HL-60 (cell line): ENCODE results near the gene EMILIN1.

Experiments used
- DNase-seq, 2 experiments: peaks; one replicate each; pipeline ENCODE4 v3.0.0-alpha.2; 2010 to 2020; ENCODE audit warnings: low read depth in 1 of 2, low spot score in 1 of 2
- H3K27ac ChIP-seq: fragments of 250-450 bp; sonication (Bioruptor Pico); replicated peaks from 2 replicates; pipeline ENCODE4 v1.5.1; 2020; ENCODE audit warnings: mild to moderate bottlenecking, moderate library complexity
- H3K27me3 ChIP-seq: fragments of 250-450 bp; sonication (Bioruptor Pico); 2 replicates; pipeline ENCODE4 v1.5.1; 2021; ENCODE audit warnings: mild to moderate bottlenecking, moderate library complexity; ENCODE audit not compliant: insufficient read depth, poor library complexity, severe bottlenecking
- H3K4me3 ChIP-seq: replicated peaks from 2 replicates; pipeline ENCODE4 v1.5.1; 2011; ENCODE audit warnings: mild to moderate bottlenecking, control low read depth, low read length; ENCODE audit not compliant: insufficient read depth
- CTCF ChIP-seq: IDR thresholded peaks from one replicate; pipeline ENCODE4 v1.5.1; 2011; ENCODE audit warnings: low read length, control low read depth, inconsistent platforms; ENCODE audit not compliant: insufficient read depth
- GABPA ChIP-seq: IDR thresholded peaks from 2 replicates; pipeline ENCODE4 v1.6.1; 2012; ENCODE audit warnings: low read depth
- POLR2AphosphoS5 ChIP-seq: IDR thresholded peaks from 2 replicates; pipeline ENCODE4 v1.6.1; 2012; ENCODE audit warnings: low read depth
- REST ChIP-seq: IDR thresholded peaks from 2 replicates; pipeline ENCODE4 v1.6.1; 2012; ENCODE audit warnings: low read depth; ENCODE audit not compliant: insufficient replicate concordance
- SPI1 ChIP-seq: IDR thresholded peaks from 2 replicates; pipeline ENCODE4 v1.6.1; 2012; ENCODE audit warnings: low read depth, mild to moderate bottlenecking, borderline replicate concordance

Gene EMILIN1

GRCh38 chr2:27039426-27039825 is 39.0 kb upstream of the EMILIN1 start:
- no peak overlapping the region for H3K27ac ChIP-seq
- no peak for DNase-seq
- H3K27me3 ChIP-seq = no peaks in the 10 kb centered on the region
- H3K4me3 ChIP-seq = no peak overlapping the region
- no peak for TF ChIP-seq SPI1
- TF ChIP-seq REST = no peak
- no peak for TF ChIP-seq CTCF
- TF ChIP-seq GABPA = no peak
- no peak for TF ChIP-seq POLR2AphosphoS5

GRCh38 chr2:27039871-27040270 is 38.5 kb upstream of the EMILIN1 start:
- no peak for TF ChIP-seq REST
- TF ChIP-seq SPI1 = no peak
- no peak for TF ChIP-seq GABPA
- no peak for TF ChIP-seq POLR2AphosphoS5
- no peak for TF ChIP-seq CTCF
- Histone ChIP-seq H3K27me3 (no peaks in the 10 kb centered on the region), H3K27ac (no peak overlapping the region), H3K4me3 (no peak overlapping the region)
- DNase-seq = no peak

GRCh38 chr2:27040282-27040681 is 38.1 kb upstream of the EMILIN1 start:
- DNase-seq = no peak
- Histone ChIP-seq H3K4me3 (no peak overlapping the region), H3K27ac (no peak overlapping the region), H3K27me3 (no peaks in the 10 kb centered on the region)
- TF ChIP-seq GABPA = no peak

GRCh38 chr2:27041752-27042151 is 36.7 kb upstream of the EMILIN1 start:
- no peak overlapping the region for H3K4me3 ChIP-seq
- no peak overlapping the region for H3K27ac ChIP-seq
- no peak for DNase-seq
- no peaks in the 10 kb centered on the region for H3K27me3 ChIP-seq
- TF ChIP-seq POLR2AphosphoS5 = no peak
- no peak for TF ChIP-seq SPI1
- TF ChIP-seq REST = no peak
- no peak for TF ChIP-seq GABPA
- no peak for TF ChIP-seq CTCF
